HEK293 (cell line): ENCODE results near the gene MSI2.

ENCODE experiments used
- GLI2 ChIP-seq: fragments of 450-650 bp; formaldehyde crosslinking; IDR thresholded peaks from 2 replicates; pipeline ENCODE4; 2017; ENCODE audit warnings: missing biosample characterization, missing genetic modification characterization, low read depth, borderline replicate concordance
- HOXC10 ChIP-seq: sonication (generic); formaldehyde crosslinking; IDR thresholded peaks from 2 replicates; pipeline ENCODE4 v1.8.1; 2023; ENCODE audit warnings: mild to moderate bottlenecking, missing genetic modification reagents
- ZFHX2 ChIP-seq: fragments of 450-650 bp; formaldehyde crosslinking; conservative IDR thresholded peaks from 2 replicates; pipeline ENCODE4 v1.5.1; 2016; ENCODE audit warnings: missing biosample characterization, missing genetic modification characterization
- ZNF335 ChIP-seq: fragments of 450-650 bp; formaldehyde crosslinking; conservative IDR thresholded peaks from 2 replicates; pipeline ENCODE4 v1.5.1; 2016; ENCODE audit warnings: missing biosample characterization, missing genetic modification characterization
- ZNF423 ChIP-seq: fragments of 450-650 bp; formaldehyde crosslinking; IDR thresholded peaks from 2 replicates; pipeline ENCODE4 v1.5.1; 2016; ENCODE audit warnings: missing biosample characterization, missing genetic modification characterization
- ZNF596 ChIP-seq: fragments of 450-650 bp; IDR thresholded peaks from 2 replicates; pipeline ENCODE4 v1.5.0; 2018; ENCODE audit warnings: missing biosample characterization, mild to moderate bottlenecking, missing genetic modification characterization, moderate library complexity
- ZNF629 ChIP-seq: fragments of 450-650 bp; formaldehyde crosslinking; IDR thresholded peaks from 2 replicates; pipeline ENCODE4 v1.5.1; 2017; ENCODE audit warnings: missing biosample characterization, missing genetic modification characterization
- ZXDB ChIP-seq: fragments of 450-650 bp; formaldehyde crosslinking; IDR thresholded peaks from 2 replicates; pipeline ENCODE4 v1.5.1; 2016; ENCODE audit warnings: missing biosample characterization, missing genetic modification characterization
- TF ChIP-seq, protein P1 (sequence below): fragments of 450-650 bp; formaldehyde crosslinking; IDR thresholded peaks from 2 replicates; pipeline ENCODE4 v1.5.1; 2016; ENCODE audit warnings: missing biosample characterization, missing genetic modification characterization
- TF ChIP-seq, protein P2 (sequence below): fragments of 450-650 bp; formaldehyde crosslinking; IDR thresholded peaks from 2 replicates; pipeline ENCODE4 v1.5.1; 2016; ENCODE audit warnings: missing biosample characterization, missing genetic modification characterization
- TF ChIP-seq, protein P3 (sequence below): fragments of 450-650 bp; formaldehyde crosslinking; IDR thresholded peaks from 2 replicates; pipeline ENCODE4 v1.5.1; 2016; ENCODE audit warnings: missing biosample characterization, missing genetic modification characterization, borderline replicate concordance
- TF ChIP-seq, protein P4 (sequence below): fragments of 450-650 bp; formaldehyde crosslinking; conservative IDR thresholded peaks from 2 replicates; pipeline ENCODE4 v1.5.1; 2016; ENCODE audit warnings: low read depth, missing biosample characterization, missing genetic modification characterization
- TF ChIP-seq, protein P5 (sequence below): fragments of 450-650 bp; formaldehyde crosslinking; IDR thresholded peaks from 2 replicates; pipeline ENCODE4 v1.5.1; 2016; ENCODE audit warnings: missing biosample characterization, missing genetic modification characterization
- TF ChIP-seq, protein P6 (sequence below): fragments of 450-650 bp; formaldehyde crosslinking; IDR thresholded peaks from 2 replicates; pipeline ENCODE4 v1.5.1; 2016; ENCODE audit warnings: missing biosample characterization, missing genetic modification characterization
- TF ChIP-seq, protein P7 (sequence below): fragments of 450-650 bp; formaldehyde crosslinking; IDR thresholded peaks from 2 replicates; pipeline ENCODE4 v1.5.1; 2017; ENCODE audit warnings: missing biosample characterization, missing genetic modification characterization
- TF ChIP-seq, protein P8 (sequence below): fragments of 450-650 bp; formaldehyde crosslinking; IDR thresholded peaks from 2 replicates; pipeline ENCODE4 v1.5.1; 2016; ENCODE audit warnings: missing biosample characterization, missing genetic modification characterization
- TF ChIP-seq, protein P9 (sequence below): fragments of 450-650 bp; formaldehyde crosslinking; IDR thresholded peaks from 2 replicates; pipeline ENCODE4 v1.5.1; 2017; ENCODE audit warnings: missing biosample characterization, missing genetic modification characterization

MSI2 gene

DNA sequence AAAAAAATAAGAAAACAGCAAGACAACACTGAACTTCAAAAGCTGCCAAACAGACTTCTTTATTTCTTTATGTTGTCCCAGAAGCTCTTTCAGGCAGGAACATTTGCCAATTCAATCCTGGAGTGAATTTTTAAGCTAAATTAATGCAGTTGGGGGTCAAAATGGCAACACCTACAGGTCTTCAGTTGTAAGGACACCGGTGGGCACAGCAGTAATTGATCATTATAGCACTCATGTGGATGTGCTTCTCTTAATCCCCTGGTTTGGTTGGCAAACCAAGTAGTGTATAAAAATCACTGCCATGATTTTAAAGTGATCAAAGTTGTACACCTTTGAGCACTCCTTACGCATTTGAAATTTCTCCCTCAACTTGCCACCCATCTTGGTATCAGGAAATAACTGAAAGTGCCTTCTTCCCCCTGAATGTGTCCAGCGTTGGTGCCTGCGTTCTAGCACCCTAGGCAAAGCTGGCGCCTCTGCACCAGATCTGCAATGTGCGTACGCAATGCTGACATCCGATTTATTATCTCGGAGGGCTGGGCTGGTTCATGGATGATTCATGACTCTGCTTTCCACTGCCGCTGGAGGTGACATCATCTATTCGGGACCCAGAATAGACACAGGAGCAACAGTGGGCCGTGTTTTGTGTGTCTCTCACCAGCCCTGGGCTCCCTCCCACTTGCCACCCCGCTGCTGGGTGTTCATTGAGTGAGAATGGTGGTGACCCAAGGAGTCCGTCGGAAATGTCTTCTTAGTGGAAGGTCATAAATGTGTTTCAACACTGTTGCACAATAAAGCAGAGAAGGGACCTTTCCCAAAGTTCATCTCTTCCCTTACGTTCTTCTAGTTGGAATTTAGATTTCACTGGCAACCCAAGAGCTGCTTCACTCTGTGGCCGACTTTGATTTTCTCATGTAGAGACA, 285.4 kb downstream of the MSI2 start (continued):
- TF ChIP-seq, protein P1, sequence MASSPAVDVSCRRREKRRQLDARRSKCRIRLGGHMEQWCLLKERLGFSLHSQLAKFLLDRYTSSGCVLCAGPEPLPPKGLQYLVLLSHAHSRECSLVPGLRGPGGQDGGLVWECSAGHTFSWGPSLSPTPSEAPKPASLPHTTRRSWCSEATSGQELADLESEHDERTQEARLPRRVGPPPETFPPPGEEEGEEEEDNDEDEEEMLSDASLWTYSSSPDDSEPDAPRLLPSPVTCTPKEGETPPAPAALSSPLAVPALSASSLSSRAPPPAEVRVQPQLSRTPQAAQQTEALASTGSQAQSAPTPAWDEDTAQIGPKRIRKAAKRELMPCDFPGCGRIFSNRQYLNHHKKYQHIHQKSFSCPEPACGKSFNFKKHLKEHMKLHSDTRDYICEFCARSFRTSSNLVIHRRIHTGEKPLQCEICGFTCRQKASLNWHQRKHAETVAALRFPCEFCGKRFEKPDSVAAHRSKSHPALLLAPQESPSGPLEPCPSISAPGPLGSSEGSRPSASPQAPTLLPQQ (tag by site-specific recombination), result peak; percentile 52; the same call in 1 of the 2 replicates
- TF ChIP-seq ZNF423 (tag by site-specific recombination) (no peak), ZNF596 (tag by site-specific recombination) (no peak), ZNF335 (tag by site-specific recombination) (peak; percentile 72), ZXDB (tag by site-specific recombination) (peak; percentile 66), ZFHX2 (peak; percentile 83), HOXC10 (CRISPR knock-in tag) (no peak), GLI2 (tag by site-specific recombination) (no peak), ZNF629 (tag by site-specific recombination) (peak; percentile 94)
- TF ChIP-seq, protein P2, sequence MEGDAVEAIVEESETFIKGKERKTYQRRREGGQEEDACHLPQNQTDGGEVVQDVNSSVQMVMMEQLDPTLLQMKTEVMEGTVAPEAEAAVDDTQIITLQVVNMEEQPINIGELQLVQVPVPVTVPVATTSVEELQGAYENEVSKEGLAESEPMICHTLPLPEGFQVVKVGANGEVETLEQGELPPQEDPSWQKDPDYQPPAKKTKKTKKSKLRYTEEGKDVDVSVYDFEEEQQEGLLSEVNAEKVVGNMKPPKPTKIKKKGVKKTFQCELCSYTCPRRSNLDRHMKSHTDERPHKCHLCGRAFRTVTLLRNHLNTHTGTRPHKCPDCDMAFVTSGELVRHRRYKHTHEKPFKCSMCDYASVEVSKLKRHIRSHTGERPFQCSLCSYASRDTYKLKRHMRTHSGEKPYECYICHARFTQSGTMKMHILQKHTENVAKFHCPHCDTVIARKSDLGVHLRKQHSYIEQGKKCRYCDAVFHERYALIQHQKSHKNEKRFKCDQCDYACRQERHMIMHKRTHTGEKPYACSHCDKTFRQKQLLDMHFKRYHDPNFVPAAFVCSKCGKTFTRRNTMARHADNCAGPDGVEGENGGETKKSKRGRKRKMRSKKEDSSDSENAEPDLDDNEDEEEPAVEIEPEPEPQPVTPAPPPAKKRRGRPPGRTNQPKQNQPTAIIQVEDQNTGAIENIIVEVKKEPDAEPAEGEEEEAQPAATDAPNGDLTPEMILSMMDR (tag by site-specific recombination), result no peak
- TF ChIP-seq, protein P3, sequence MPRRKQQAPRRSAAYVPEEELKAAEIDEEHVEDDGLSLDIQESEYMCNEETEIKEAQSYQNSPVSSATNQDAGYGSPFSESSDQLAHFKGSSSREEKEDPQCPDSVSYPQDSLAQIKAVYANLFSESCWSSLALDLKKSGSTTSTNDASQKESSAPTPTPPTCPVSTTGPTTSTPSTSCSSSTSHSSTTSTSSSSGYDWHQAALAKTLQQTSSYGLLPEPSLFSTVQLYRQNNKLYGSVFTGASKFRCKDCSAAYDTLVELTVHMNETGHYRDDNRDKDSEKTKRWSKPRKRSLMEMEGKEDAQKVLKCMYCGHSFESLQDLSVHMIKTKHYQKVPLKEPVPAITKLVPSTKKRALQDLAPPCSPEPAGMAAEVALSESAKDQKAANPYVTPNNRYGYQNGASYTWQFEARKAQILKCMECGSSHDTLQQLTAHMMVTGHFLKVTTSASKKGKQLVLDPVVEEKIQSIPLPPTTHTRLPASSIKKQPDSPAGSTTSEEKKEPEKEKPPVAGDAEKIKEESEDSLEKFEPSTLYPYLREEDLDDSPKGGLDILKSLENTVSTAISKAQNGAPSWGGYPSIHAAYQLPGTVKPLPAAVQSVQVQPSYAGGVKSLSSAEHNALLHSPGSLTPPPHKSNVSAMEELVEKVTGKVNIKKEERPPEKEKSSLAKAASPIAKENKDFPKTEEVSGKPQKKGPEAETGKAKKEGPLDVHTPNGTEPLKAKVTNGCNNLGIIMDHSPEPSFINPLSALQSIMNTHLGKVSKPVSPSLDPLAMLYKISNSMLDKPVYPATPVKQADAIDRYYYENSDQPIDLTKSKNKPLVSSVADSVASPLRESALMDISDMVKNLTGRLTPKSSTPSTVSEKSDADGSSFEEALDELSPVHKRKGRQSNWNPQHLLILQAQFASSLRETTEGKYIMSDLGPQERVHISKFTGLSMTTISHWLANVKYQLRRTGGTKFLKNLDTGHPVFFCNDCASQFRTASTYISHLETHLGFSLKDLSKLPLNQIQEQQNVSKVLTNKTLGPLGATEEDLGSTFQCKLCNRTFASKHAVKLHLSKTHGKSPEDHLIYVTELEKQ (tag by site-specific recombination), result peak; percentile 95
- TF ChIP-seq, protein P4, sequence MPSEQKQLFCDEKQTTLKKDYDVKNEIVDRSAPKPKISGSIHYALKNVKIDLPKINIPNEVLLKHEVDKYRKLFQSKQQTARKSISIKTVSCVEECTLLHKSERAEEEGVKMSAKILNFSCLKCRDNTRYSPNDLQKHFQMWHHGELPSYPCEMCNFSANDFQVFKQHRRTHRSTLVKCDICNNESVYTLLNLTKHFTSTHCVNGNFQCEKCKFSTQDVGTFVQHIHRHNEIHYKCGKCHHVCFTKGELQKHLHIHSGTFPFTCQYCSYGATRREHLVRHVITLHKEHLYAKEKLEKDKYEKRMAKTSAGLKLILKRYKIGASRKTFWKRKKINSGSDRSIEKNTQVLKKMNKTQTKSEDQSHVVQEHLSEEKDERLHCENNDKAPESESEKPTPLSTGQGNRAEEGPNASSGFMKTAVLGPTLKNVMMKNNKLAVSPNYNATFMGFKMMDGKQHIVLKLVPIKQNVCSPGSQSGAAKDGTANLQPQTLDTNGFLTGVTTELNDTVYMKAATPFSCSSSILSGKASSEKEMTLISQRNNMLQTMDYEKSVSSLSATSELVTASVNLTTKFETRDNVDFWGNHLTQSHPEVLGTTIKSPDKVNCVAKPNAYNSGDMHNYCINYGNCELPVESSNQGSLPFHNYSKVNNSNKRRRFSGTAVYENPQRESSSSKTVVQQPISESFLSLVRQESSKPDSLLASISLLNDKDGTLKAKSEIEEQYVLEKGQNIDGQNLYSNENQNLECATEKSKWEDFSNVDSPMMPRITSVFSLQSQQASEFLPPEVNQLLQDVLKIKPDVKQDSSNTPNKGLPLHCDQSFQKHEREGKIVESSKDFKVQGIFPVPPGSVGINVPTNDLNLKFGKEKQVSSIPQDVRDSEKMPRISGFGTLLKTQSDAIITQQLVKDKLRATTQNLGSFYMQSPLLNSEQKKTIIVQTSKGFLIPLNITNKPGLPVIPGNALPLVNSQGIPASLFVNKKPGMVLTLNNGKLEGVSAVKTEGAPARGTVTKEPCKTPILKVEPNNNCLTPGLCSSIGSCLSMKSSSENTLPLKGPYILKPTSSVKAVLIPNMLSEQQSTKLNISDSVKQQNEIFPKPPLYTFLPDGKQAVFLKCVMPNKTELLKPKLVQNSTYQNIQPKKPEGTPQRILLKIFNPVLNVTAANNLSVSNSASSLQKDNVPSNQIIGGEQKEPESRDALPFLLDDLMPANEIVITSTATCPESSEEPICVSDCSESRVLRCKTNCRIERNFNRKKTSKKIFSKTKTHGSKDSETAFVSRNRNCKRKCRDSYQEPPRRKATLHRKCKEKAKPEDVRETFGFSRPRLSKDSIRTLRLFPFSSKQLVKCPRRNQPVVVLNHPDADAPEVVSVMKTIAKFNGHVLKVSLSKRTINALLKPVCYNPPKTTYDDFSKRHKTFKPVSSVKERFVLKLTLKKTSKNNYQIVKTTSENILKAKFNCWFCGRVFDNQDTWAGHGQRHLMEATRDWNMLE, result no peak; the same call in 1 of the 2 replicates
- TF ChIP-seq, protein P5, sequence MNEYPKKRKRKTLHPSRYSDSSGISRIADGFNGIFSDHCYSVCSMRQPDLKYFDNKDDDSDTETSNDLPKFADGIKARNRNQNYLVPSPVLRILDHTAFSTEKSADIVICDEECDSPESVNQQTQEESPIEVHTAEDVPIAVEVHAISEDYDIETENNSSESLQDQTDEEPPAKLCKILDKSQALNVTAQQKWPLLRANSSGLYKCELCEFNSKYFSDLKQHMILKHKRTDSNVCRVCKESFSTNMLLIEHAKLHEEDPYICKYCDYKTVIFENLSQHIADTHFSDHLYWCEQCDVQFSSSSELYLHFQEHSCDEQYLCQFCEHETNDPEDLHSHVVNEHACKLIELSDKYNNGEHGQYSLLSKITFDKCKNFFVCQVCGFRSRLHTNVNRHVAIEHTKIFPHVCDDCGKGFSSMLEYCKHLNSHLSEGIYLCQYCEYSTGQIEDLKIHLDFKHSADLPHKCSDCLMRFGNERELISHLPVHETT (tag by site-specific recombination), result peak; percentile 53; the same call in 1 of the 2 replicates
- TF ChIP-seq, protein P6, sequence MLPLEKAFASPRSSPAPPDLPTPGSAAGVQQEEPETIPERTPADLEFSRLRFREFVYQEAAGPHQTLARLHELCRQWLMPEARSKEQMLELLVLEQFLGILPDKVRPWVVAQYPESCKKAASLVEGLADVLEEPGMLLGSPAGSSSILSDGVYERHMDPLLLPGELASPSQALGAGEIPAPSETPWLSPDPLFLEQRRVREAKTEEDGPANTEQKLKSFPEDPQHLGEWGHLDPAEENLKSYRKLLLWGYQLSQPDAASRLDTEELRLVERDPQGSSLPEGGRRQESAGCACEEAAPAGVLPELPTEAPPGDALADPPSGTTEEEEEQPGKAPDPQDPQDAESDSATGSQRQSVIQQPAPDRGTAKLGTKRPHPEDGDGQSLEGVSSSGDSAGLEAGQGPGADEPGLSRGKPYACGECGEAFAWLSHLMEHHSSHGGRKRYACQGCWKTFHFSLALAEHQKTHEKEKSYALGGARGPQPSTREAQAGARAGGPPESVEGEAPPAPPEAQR (tag by site-specific recombination), result no peak
- TF ChIP-seq, protein P7, sequence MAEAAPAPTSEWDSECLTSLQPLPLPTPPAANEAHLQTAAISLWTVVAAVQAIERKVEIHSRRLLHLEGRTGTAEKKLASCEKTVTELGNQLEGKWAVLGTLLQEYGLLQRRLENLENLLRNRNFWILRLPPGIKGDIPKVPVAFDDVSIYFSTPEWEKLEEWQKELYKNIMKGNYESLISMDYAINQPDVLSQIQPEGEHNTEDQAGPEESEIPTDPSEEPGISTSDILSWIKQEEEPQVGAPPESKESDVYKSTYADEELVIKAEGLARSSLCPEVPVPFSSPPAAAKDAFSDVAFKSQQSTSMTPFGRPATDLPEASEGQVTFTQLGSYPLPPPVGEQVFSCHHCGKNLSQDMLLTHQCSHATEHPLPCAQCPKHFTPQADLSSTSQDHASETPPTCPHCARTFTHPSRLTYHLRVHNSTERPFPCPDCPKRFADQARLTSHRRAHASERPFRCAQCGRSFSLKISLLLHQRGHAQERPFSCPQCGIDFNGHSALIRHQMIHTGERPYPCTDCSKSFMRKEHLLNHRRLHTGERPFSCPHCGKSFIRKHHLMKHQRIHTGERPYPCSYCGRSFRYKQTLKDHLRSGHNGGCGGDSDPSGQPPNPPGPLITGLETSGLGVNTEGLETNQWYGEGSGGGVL (tag by site-specific recombination), result peak; percentile 40; the same call in 1 of the 2 replicates
- TF ChIP-seq, protein P8, sequence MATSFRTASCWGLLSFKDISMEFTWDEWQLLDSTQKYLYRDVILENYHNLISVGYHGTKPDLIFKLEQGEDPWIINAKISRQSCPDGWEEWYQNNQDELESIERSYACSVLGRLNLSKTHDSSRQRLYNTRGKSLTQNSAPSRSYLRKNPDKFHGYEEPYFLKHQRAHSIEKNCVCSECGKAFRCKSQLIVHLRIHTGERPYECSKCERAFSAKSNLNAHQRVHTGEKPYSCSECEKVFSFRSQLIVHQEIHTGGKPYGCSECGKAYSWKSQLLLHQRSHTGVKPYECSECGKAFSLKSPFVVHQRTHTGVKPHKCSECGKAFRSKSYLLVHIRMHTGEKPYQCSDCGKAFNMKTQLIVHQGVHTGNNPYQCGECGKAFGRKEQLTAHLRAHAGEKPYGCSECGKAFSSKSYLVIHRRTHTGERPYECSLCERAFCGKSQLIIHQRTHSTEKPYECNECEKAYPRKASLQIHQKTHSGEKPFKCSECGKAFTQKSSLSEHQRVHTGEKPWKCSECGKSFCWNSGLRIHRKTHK (tag by site-specific recombination), result no peak
- TF ChIP-seq, protein P9, sequence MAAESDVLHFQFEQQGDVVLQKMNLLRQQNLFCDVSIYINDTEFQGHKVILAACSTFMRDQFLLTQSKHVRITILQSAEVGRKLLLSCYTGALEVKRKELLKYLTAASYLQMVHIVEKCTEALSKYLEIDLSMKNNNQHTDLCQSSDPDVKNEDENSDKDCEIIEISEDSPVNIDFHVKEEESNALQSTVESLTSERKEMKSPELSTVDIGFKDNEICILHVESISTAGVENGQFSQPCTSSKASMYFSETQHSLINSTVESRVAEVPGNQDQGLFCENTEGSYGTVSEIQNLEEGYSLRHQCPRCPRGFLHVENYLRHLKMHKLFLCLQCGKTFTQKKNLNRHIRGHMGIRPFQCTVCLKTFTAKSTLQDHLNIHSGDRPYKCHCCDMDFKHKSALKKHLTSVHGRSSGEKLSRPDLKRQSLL (tag by site-specific recombination), result no peak
